Kidney epithelial cell (primary cell): ENCODE data around the gene CISH. TPM values are rescaled to one million over a fixed set of nuclear protein-coding genes. Genes with fewer than 3 reads are reported as not detected.

Source experiments
- DNase-seq: peaks from one replicate; pipeline ENCODE4 v3.0.0-alpha.2; 2010; ENCODE audit warnings: low read depth
- H3K27me3 ChIP-seq: 2 replicates; pipeline ENCODE4 v1.6.0; 2011; ENCODE audit warnings: low read length; ENCODE audit not compliant: control insufficient read depth, insufficient read depth
- H3K36me3 ChIP-seq: 2 replicates; pipeline ENCODE4 v1.5.1; 2011; ENCODE audit warnings: low read length; ENCODE audit not compliant: control insufficient read depth, insufficient read depth
- H3K4me3 ChIP-seq: 2 replicates; pipeline ENCODE4 v1.5.1; 2011; ENCODE audit warnings: low read depth, mild to moderate bottlenecking, control low read depth, low read length
- total RNA-seq: library from RNA; depleted of rRNA; stranded (reverse); fragments of >200 nt; gene quantifications from 2 replicates; pipeline ENCODE4 v1.2.3, GENCODE V29; 2015
- TF ChIP-seq, protein P1 (sequence below): IDR thresholded peaks from 2 replicates; pipeline ENCODE4 v1.5.1; 2011; ENCODE audit warnings: mild to moderate bottlenecking, moderate library complexity, low read length, control low read depth, inconsistent platforms; ENCODE audit not compliant: insufficient read depth, poor library complexity, severe bottlenecking

CISH gene
- total RNA-seq, 1 donor from 2014 or later: 4.8 TPM

DNA sequence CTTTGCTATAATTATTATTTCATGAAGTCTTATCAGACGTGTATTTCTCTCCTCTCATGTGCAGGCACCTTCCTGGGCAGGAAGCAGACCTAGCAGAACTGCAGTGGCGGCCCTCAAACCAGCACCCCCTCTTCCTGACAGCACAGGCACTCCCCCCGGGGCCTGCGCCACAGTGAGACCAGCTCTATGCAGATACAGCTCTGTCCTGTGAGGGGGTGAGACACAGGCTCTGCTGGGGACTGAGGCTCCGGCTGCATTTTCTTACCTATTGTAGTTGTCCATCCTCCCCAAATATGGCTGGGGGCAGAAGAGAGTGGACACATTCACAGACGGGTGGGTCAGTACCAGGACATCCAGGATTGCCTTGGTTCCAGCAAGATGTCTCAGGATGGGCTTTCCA, 5.0 kb downstream of the CISH start:
- DNase-seq: no peak
- H3K36me3 ChIP-seq: no peaks in the 10 kb centered on the region
- TF ChIP-seq, protein P1, sequence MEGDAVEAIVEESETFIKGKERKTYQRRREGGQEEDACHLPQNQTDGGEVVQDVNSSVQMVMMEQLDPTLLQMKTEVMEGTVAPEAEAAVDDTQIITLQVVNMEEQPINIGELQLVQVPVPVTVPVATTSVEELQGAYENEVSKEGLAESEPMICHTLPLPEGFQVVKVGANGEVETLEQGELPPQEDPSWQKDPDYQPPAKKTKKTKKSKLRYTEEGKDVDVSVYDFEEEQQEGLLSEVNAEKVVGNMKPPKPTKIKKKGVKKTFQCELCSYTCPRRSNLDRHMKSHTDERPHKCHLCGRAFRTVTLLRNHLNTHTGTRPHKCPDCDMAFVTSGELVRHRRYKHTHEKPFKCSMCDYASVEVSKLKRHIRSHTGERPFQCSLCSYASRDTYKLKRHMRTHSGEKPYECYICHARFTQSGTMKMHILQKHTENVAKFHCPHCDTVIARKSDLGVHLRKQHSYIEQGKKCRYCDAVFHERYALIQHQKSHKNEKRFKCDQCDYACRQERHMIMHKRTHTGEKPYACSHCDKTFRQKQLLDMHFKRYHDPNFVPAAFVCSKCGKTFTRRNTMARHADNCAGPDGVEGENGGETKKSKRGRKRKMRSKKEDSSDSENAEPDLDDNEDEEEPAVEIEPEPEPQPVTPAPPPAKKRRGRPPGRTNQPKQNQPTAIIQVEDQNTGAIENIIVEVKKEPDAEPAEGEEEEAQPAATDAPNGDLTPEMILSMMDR: no peak
- H3K4me3 ChIP-seq: no peak overlapping the region
- no peaks in the 10 kb centered on the region for H3K27me3 ChIP-seq

DNA sequence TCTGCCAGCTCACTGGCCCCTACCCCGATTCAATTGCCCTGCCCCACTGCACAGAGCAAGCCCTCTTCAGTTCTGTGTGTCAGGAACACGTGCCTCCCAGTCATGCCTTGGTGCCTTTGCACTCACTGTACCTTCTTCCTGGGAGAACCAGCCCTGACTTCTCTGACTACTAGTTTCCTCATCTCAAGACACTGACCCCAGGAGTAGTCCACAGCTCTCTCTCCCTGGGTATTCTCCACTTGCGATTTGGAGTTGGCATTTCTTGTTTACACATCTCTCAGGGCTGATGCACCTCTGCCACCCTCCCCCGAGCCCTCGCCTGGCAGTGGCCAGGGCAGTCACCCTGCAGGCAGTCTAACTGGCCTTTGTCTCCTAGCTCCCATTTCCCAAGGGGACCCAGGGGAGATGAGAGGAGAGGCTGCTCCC, 5.7 kb downstream of the CISH start:
- TF ChIP-seq, protein P1: no peak
- DNase-seq: no peak
- Histone ChIP-seq H3K4me3 (no peak overlapping the region), H3K36me3 (no peaks in the 10 kb centered on the region), H3K27me3 (no peaks in the 10 kb centered on the region)

DNA sequence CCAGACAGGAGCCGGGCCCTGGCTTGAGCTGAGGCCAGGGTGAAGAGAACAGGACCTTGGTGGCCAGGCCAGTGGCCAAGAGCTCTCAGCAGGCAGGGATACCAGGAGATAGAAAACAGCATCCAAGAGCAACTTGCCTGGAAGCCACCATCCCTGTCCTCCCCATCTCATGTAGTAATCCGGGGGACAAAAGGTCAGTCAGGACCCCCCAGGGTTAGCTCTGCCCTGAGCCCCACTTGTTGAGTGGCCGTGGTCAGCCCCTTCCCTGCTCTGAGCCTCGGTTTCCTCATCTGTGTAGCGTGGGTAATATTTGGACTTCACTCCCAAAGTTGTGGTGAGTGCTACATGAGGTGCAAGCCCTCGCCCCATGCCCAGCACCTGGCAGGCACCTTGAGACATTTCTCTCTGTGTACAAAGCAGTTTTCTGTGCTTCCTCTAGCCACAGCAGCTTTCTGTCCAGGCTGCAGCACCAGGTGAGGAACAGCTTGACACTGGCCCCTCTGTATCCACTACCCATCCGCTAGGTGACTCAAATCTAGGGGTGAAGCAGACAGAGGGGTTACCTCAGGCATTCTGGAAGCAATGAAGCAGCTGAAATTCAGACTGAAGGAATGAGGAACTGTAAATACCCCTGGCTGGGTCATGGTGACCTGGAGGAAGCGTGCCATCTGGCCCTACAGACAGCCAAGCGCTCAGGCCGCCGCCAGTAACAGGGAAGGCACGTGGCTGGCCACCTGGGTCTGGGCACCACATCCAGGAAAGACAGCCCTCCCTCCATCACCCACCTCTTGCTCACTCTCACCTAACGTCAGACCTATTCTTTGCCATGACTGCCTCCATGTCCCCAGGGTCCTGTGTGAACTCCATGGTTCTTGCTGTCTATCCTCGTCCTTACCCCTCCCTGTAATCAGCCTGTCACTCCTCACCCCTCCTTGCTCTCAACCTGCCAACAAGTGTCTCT, 6.7 kb downstream of the CISH start:
- Histone ChIP-seq H3K4me3 (no peak overlapping the region), H3K36me3 (no peaks in the 10 kb centered on the region), H3K27me3 (no peaks in the 10 kb centered on the region)
- TF ChIP-seq, protein P1: no peak
- DNase-seq: no peak

DNA sequence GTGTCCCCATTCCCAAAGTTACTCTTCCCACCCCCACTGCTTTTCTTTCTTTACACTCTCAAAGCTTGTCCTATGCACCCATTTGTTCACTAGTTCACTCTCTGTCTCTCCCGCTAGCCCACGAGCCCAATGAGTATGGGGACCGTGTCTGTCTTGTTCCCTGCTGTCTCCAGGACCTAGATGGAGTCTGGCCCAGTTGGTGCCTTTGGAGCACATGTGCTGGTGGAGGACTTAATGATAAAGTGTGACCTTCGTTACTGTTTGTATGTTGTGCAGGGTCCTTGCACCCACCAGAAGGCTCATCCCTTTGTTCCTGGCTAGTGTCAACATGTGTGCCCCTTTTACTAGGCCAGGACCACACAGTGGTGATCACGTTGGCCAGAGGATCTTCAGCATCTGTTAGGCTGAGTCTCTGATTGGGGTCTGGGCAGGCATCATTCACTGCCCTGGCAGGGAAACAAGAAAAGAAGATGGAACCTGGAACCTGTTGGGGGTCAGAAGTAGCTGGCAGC, 7.4 kb downstream of the CISH start:
- no peaks in the 10 kb centered on the region for H3K27me3 ChIP-seq
- TF ChIP-seq, protein P1: no peak
- no peak for DNase-seq
- no peaks in the 10 kb centered on the region for H3K36me3 ChIP-seq
- H3K4me3 ChIP-seq: no peak overlapping the region

DNA sequence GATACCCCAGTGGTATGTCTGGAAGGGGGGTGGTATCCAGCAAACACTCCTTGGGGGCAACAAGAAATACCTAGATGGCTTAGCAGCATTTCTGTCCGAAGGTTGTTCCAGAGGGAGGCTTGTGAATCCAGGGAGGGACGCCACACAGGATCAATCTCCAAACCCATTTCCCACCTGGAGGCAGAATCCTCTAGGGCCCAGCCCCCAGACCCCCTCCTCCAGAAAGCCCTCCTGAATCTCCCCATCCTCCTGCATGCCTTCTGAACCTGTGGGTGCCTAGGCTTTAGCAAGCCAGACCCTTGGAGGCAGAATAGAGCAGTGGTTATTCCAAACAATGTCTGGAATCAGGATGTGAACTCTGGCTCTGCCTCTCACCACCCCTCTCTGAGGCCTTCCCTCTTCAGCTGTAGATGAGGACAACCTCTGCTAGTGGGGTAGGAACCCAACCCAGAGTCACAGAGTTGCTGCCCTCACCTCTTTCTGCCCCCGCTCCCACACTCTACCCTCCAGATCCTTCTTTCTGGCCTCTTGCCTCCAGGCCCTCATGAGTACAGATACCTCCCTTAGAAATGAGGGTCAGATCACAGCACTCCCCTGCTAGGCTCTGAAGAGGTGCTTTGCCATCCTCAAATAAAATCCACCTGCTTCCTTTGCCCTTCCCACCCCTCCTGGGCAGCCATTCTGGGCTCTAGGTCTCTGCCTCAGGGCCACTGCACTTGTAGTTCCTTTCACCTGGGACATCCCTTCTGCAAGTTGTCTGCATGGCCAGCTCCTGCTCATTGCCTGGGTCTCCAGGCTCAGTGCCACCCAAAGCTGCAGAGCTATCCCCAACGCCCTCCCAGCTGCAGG, 8.1 kb downstream of the CISH start:
- TF ChIP-seq, protein P1: no peak
- DNase-seq: no peak
- no peaks in the 10 kb centered on the region for H3K36me3 ChIP-seq
- no peaks in the 10 kb centered on the region for H3K27me3 ChIP-seq
- no peak overlapping the region for H3K4me3 ChIP-seq
